Transverse colon (tissue), 4 donors: ENCODE results near the gene RASAL1. TPM values are rescaled to one million over a fixed set of nuclear protein-coding genes. Genes with fewer than 3 reads are reported as not detected.

Source experiments
- DNase-seq: peaks from one replicate; pipeline ENCODE4 v3.0.0-alpha.2; 2019
- H3K27ac ChIP-seq, 4 donors: fragments of 200-600 bp; sonication (generic); 2 replicates each; pipeline ENCODE4 v1.5.1; 2016 to 2018; ENCODE audit warnings: inconsistent platforms in 4 of 4
- H3K27me3 ChIP-seq: fragments of 200-600 bp; sonication (generic); 2 replicates; pipeline ENCODE4 v1.5.1; 2017; ENCODE audit warnings: inconsistent platforms
- H3K36me3 ChIP-seq, 4 donors: fragments of 200-600 bp; sonication (generic); 2 replicates each; pipeline ENCODE4 v1.5.1; 2017 to 2019; ENCODE audit warnings: inconsistent platforms in 4 of 4
- H3K4me1 ChIP-seq, 4 donors: fragments of 200-600 bp; sonication (generic); 2 replicates each; pipeline ENCODE4 v1.5.1; 2017 to 2020; ENCODE audit warnings: inconsistent platforms in 4 of 4
- H3K4me3 ChIP-seq, 4 donors: fragments of 200-600 bp; sonication (generic); 1 replicate in 1 of 4; 2 replicates in 3 of 4; pipeline versions ENCODE4 v1.5.1 to v1.6.1; 2017 to 2019; ENCODE audit warnings: inconsistent platforms in 4 of 4
- H3K9me3 ChIP-seq, 2 donors: fragments of 200-600 bp; sonication (generic); 2 replicates each; pipeline ENCODE4 v1.5.1; 2017 to 2019; ENCODE audit warnings: inconsistent platforms in 2 of 2
- EP300 ChIP-seq: sonication (generic); formaldehyde crosslinking; IDR thresholded peaks from one replicate; pipeline ENCODE4 v1.6.1; 2017; ENCODE audit warnings: antibody characterized with exemption, low read depth
- POLR2A ChIP-seq: fragments of 450-650 bp; IDR thresholded peaks from one replicate; pipeline ENCODE4 v1.6.1; 2016; ENCODE audit warnings: antibody characterized with exemption, mild to moderate bottlenecking, moderate library complexity
- POLR2AphosphoS5 ChIP-seq, 3 donors: sonication (generic); formaldehyde crosslinking; IDR thresholded peaks; one replicate each; pipeline ENCODE4 v1.6.1; 2016; ENCODE audit warnings: antibody characterized with exemption in 3 of 3
- WGBS, 2 donors: methylation state at CpG; one replicate each; pipeline ENCODE4 v1.1.5; 2018; ENCODE audit warnings: low coverage in 1 of 2; 5-methylcytosine and 5-hydroxymethylcytosine counted together
- in situ Hi-C, 4 donors: fragments of 200-750 bp; cut with MboI; loops; one replicate each; pipeline versions ENCODE4 v1.15.0 to v1.15.1; 2017; ENCODE audit warnings: low sequenced_read_pairs in 3 of 4, low pct_ligation_motif_present in 1 of 4, low pct_unique_long_range_greater_than_20kb in 1 of 4
- intact Hi-C: fragments of 100-400 bp; cut with DNase I; formaldehyde crosslinking; loops from one replicate; pipeline ENCODE4 v1.15.1; 2023; ENCODE audit warnings: low total_unique reads
- total RNA-seq, 4 donors: library from RNA; depleted of rRNA; stranded (reverse); fragments of >200 nt; gene quantifications; one replicate each; pipeline ENCODE4 v1.1.0, GENCODE V29; 2016
- TF ChIP-seq, protein P1 (sequence below), 5 experiments: fragments of 200-600 bp in 3 of 5; fragments of 450-650 bp in 2 of 5; sonication (generic) in 3 of 5; IDR thresholded peaks; 1 replicate in 2 of 5; 2 replicates in 3 of 5; pipeline ENCODE4 v1.5.1; 2016 to 2017; ENCODE audit warnings: antibody characterized with exemption in 5 of 5, inconsistent platforms in 3 of 5, mild to moderate bottlenecking in 2 of 5, moderate library complexity in 1 of 5

RASAL1 gene
- total RNA-seq, 4 donors from 2014 or later = 1.9 to 38.2 (median 4.9) TPM

DNA sequence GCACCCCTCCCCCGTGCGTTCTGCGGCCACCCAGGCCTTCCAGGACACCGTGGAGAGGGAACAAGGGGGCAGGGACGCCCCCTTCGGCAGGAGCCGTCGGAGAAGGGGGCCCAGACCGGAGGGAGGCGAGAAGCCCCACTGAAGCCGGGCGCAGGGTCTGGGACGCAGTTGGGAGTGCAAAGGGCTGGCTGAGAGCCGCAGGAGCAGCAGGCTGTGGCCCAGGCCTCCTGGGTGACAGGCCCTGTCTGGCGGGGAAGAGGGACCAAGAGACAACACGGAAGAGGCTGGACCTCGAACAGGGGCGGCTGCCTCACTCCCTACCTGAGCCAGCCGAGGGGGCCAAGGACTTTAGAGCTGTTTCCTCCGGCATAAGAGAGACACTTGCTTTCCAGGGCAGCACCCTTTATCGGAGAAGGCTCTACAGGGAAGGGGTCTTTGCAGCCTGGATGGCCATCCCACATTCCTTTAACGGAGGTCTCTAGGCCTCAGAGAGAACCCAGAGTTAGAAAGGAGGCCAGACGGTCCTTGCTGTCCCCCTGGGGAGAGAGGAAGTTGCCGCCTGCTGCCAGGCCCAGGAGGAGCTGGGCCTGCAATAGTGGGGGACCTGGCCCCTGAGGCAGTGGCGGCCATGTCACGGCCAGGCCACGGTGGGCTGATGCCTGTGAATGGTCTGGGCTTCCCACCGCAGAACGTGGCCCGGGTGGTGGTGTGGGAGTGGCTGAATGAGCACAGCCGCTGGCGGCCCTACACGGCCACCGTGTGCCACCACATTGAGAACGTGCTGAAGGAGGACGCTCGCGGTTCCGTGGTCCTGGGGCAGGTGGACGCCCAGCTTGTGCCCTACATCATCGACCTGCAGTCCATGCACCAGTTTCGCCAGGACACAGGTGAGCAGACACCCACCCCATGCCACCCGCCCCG is 77.7 kb downstream of the RASAL1 start:
- Histone ChIP-seq H3K27me3 (peaks cover 52% of the 10 kb centered on the region), H3K9me3 (no peaks in the 10 kb centered on the region), H3K27ac (no peak overlapping the region), H3K36me3 (no peaks in the 10 kb centered on the region), H3K4me3 (peak overlapping the region in 3 of 4 donors; percentile 28 to 56 (median 39)), H3K4me1 (peaks cover 0 to 15% (median 12%) of the 10 kb centered on the region in 4 donors)
- intact Hi-C loops (loop anchor here (10.0 kb wide), 1 partner anchor 107 kb away; no protein-coding TSS in a partner anchor), in situ Hi-C loops (no loop called here)
- WGBS, 2 donors = 67% methylated on average over 44 of the region's 44 CpGs; no CpG with 5 or more reads in 1 of the 2 donors
- TF ChIP-seq, protein P1, sequence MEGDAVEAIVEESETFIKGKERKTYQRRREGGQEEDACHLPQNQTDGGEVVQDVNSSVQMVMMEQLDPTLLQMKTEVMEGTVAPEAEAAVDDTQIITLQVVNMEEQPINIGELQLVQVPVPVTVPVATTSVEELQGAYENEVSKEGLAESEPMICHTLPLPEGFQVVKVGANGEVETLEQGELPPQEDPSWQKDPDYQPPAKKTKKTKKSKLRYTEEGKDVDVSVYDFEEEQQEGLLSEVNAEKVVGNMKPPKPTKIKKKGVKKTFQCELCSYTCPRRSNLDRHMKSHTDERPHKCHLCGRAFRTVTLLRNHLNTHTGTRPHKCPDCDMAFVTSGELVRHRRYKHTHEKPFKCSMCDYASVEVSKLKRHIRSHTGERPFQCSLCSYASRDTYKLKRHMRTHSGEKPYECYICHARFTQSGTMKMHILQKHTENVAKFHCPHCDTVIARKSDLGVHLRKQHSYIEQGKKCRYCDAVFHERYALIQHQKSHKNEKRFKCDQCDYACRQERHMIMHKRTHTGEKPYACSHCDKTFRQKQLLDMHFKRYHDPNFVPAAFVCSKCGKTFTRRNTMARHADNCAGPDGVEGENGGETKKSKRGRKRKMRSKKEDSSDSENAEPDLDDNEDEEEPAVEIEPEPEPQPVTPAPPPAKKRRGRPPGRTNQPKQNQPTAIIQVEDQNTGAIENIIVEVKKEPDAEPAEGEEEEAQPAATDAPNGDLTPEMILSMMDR (IDR thresholded peaks at IDR 0.05) = no peak
- TF ChIP-seq POLR2A = no peak
- TF ChIP-seq POLR2AphosphoS5 (IDR thresholded peaks at IDR 0.05) = no peak
- TF ChIP-seq EP300 = no peak
- no peak for DNase-seq

GRCh38 chr12:113056631-113057488 is 78.7 kb downstream of the RASAL1 start, which contains the start of gene DTX1:
Gene DTX1, plus strand, starts transcription at chr12:113056730. Its CDS starts 1,463 bp downstream, at chr12:113058193.
- Histone ChIP-seq H3K4me1 (peaks cover 0 to 15% (median 12%) of the 10 kb centered on the region in 4 donors), H3K9me3 (no peaks in the 10 kb centered on the region), H3K36me3 (no peaks in the 10 kb centered on the region), H3K4me3 (peak within 1 kb of the TSS; percentile 3 to 56 (median 34)), H3K27ac (no peak within 1 kb of the TSS), H3K27me3 (peaks cover 48% of the 10 kb centered on the region)
- DNase-seq = no peak
- in situ Hi-C loops (no loop called here), intact Hi-C loops (loop anchor here (10.0 kb wide), 1 partner anchor 108 kb away; no protein-coding TSS in a partner anchor)
- WGBS, 2 donors = 2% methylated on average over 55 of the region's 94 CpGs; no CpG with 5 or more reads in 1 of the 2 donors
- TF ChIP-seq, protein P1 (IDR thresholded peaks at IDR 0.05) = no peak
- no peak for TF ChIP-seq EP300
- TF ChIP-seq POLR2A = no peak
- no peak for TF ChIP-seq POLR2AphosphoS5 (IDR thresholded peaks at IDR 0.05)

DNA sequence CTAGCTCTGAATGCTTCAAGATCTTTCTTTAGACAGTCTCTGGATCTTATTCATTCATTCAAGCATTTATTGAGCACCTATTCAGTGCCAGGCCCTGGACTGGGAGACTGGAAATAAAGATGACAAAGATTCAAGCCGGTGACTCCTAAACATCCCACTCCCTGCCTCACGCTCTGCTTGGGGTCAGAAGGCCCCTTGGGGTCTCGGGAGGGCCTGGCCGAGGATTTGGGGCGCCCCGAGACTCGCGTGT is 79.3 kb downstream of the RASAL1 start:
- peaks cover 0 to 15% (median 12%) of the 10 kb centered on the region in 4 donors for H3K4me1 ChIP-seq
- H3K36me3 ChIP-seq = no peaks in the 10 kb centered on the region
- intact Hi-C loops (loop anchor here (10.0 kb wide), 1 partner anchor 108 kb away; no protein-coding TSS in a partner anchor), in situ Hi-C loops (no loop called here)
- 16% methylated on average over 8 of the region's 8 CpGs; no CpG with 5 or more reads in 1 of the 2 donors for WGBS, 2 donors
- no peaks in the 10 kb centered on the region for H3K9me3 ChIP-seq
- peak overlapping the region; percentile 3 to 56 (median 34) for H3K4me3 ChIP-seq
- no peak for DNase-seq
- no peak for TF ChIP-seq POLR2A
- no peak for TF ChIP-seq EP300
- TF ChIP-seq, protein P1 (IDR thresholded peaks at IDR 0.05) = no peak
- no peak for TF ChIP-seq POLR2AphosphoS5 (IDR thresholded peaks at IDR 0.05)
- no peak overlapping the region for H3K27ac ChIP-seq
- peaks cover 48% of the 10 kb centered on the region for H3K27me3 ChIP-seq
